HepG2 (cell line): Measurements from ENCODE around the gene HPS1. TPM values are rescaled to one million over a fixed set of nuclear protein-coding genes. Genes with fewer than 3 reads are reported as not detected.

Source experiments
- ATAC-seq: fragments of 200-7000 bp; cut with Tn5 transposase; 3 replicates; pipeline ENCODE4 v1.9.1; 2020; ENCODE audit warnings: mild to moderate bottlenecking, moderate library complexity
- Bru-seq: library from RNA; stranded (reverse); fragments of 400-500 nt; gene quantifications from one replicate; lab custom pipeline; 2021; lab: Mats Ljungman, UMichigan
- BruChase-seq, 2 experiments: library from RNA; stranded (reverse); fragments of 400-500 nt; gene quantifications; one replicate each; lab custom pipeline; 2021; lab: Mats Ljungman, UMichigan
- BruUV-seq: library from RNA; stranded (reverse); fragments of 400-500 nt; replicated peaks from 2 replicates; lab custom pipeline; 2021; lab: Mats Ljungman, UMichigan
- CTCF ChIA-PET: fragments of 300-600 bp; formaldehyde crosslinking; extraction: SDS; loops from one replicate; lab custom pipeline; 2021; ENCODE audit warnings: low total read pairs, inconsistent platforms, low intra/inter-chr PET ratio; lab: Yijun Ruan, JAX
- POLR2A ChIA-PET: fragments of 350-600 bp; sonication (Branson Sonifier 250); formaldehyde crosslinking; loops from one replicate; lab custom pipeline; 2020; ENCODE audit warnings: antibody characterized with exemption, inconsistent platforms; lab: Yijun Ruan, JAX
- DNase-seq: peaks from one replicate; pipeline ENCODE4 v3.0.0-alpha.2; 2015; ENCODE audit warnings: low spot score
- FAIRE-seq: peaks from 3 replicates; lab custom pipeline; 2011; peaks lifted over from hg19 to GRCh38; lab: Jason Lieb, UNC
- H2AFZ ChIP-seq: one replicate; pipeline ENCODE4 v1.6.1; 2011; ENCODE audit warnings: low read length, inconsistent platforms
- H3K27ac ChIP-seq: fragments of 300-600 bp; 3 replicates; pipeline ENCODE4 v1.8.0; 2011; ENCODE audit warnings: mixed run types, mild to moderate bottlenecking, mixed read lengths, low read length, inconsistent platforms; ENCODE audit not compliant: insufficient read depth; ENCODE audit errors: extremely low read length
- H3K27me3 ChIP-seq, 2 experiments: fragments of 200-600 bp in 1 of 2; 2 replicates in 1 of 2; 3 replicates in 1 of 2; pipeline versions ENCODE4 v1.6.0 to v1.8.0; 2011; ENCODE audit warnings: low read length in 2 of 2, mild to moderate bottlenecking in 2 of 2, moderate library complexity in 2 of 2, inconsistent platforms in 1 of 2; ENCODE audit not compliant: insufficient read depth in 2 of 2, control insufficient read depth in 1 of 2
- H3K36me3 ChIP-seq, 2 experiments: fragments of 200-600 bp in 1 of 2; replicated peaks in 1 of 2; 2 replicates in 1 of 2; 3 replicates in 1 of 2; pipeline versions ENCODE4 v1.5.1 to v1.8.0; 2011; ENCODE audit warnings: low read length in 2 of 2, inconsistent platforms in 1 of 2; ENCODE audit not compliant: insufficient read depth in 2 of 2, control insufficient read depth in 1 of 2
- H3K4me1 ChIP-seq: 2 replicates; pipeline ENCODE4 v1.5.1; 2012; ENCODE audit warnings: low read length, inconsistent platforms; ENCODE audit not compliant: insufficient read depth
- H3K4me2 ChIP-seq: 2 replicates; pipeline ENCODE4 v1.6.0; 2011; ENCODE audit warnings: low read depth, low read length, inconsistent platforms
- H3K4me3 ChIP-seq, 3 experiments: fragments of 200-600 bp in 1 of 3; sonication (generic), shearing (Covaris generic) in 1 of 3; replicated peaks in 1 of 3; 2 replicates each; pipeline ENCODE4 v1.5.1; 2011 to 2016; ENCODE audit warnings: low read length in 3 of 3, inconsistent platforms in 2 of 3, low read depth in 2 of 3, mild to moderate bottlenecking in 2 of 3, control low read depth in 1 of 3, mixed read lengths in 1 of 3; ENCODE audit not compliant: insufficient read depth in 1 of 3
- H3K79me2 ChIP-seq: one replicate; pipeline ENCODE4 v1.6.1; 2011; ENCODE audit warnings: low read length, inconsistent platforms; ENCODE audit not compliant: insufficient read depth
- H3K9ac ChIP-seq: 2 replicates; pipeline ENCODE4 v1.6.0; 2011; ENCODE audit warnings: mild to moderate bottlenecking, low read depth, low read length, inconsistent platforms; ENCODE audit not compliant: insufficient read depth
- H3K9me3 ChIP-seq: 2 replicates; pipeline ENCODE4 v1.5.1; 2012; ENCODE audit warnings: mild to moderate bottlenecking, low read length
- H4K20me1 ChIP-seq: 2 replicates; pipeline ENCODE4 v1.6.0; 2011; ENCODE audit warnings: inconsistent platforms, mild to moderate bottlenecking, low read length, moderate library complexity; ENCODE audit not compliant: insufficient read depth
- EED ChIP-seq: sonication (generic); formaldehyde crosslinking; IDR thresholded peaks from 2 replicates; pipeline ENCODE4 v1.5.0; 2020; ENCODE audit warnings: mild to moderate bottlenecking, missing genetic modification reagents
- GRHL1 ChIP-seq: sonication (generic); formaldehyde crosslinking; conservative IDR thresholded peaks from 2 replicates; pipeline ENCODE4 v1.8.0; 2022; ENCODE audit warnings: missing genetic modification reagents
- HES4 ChIP-seq: sonication (generic); formaldehyde crosslinking; IDR thresholded peaks from 2 replicates; pipeline ENCODE4 v1.9.0; 2021; ENCODE audit warnings: mild to moderate bottlenecking, missing genetic modification reagents, borderline replicate concordance
- IRF2 ChIP-seq: IDR thresholded peaks from 2 replicates; pipeline ENCODE4 v1.6.1; 2018; ENCODE audit warnings: missing genetic modification reagents, missing compliant biosample characterization
- MEIS1 ChIP-seq: sonication (generic); formaldehyde crosslinking; IDR thresholded peaks from 2 replicates; pipeline ENCODE4 v1.9.0; 2021; ENCODE audit warnings: mild to moderate bottlenecking, missing genetic modification reagents, moderate library complexity, borderline replicate concordance
- NFE2L1 ChIP-seq: sonication (generic); formaldehyde crosslinking; IDR thresholded peaks from 2 replicates; pipeline ENCODE4 v1.4.0; 2020; ENCODE audit warnings: missing genetic modification reagents, mild to moderate bottlenecking, borderline replicate concordance
- NFIB ChIP-seq: sonication (generic); formaldehyde crosslinking; IDR thresholded peaks from 2 replicates; pipeline ENCODE4 v1.9.0; 2021; ENCODE audit warnings: missing genetic modification reagents, mild to moderate bottlenecking, borderline replicate concordance
- SNAPC2 ChIP-seq: sonication (generic); formaldehyde crosslinking; IDR thresholded peaks from 2 replicates; pipeline ENCODE4 v1.8.1; 2022; ENCODE audit warnings: mild to moderate bottlenecking, missing genetic modification reagents
- TARDBP ChIP-seq: sonication (generic); formaldehyde crosslinking; IDR thresholded peaks from 2 replicates; pipeline ENCODE4 v1.8.0; 2022; ENCODE audit warnings: mild to moderate bottlenecking, missing genetic modification reagents
- ZNF337 ChIP-seq: sonication (generic); formaldehyde crosslinking; IDR thresholded peaks from 2 replicates; pipeline ENCODE4 v1.5.1; 2020; ENCODE audit warnings: missing genetic modification reagents, low read depth, mild to moderate bottlenecking, borderline replicate concordance
- ZNF558 ChIP-seq: sonication (generic); formaldehyde crosslinking; IDR thresholded peaks from 2 replicates; pipeline ENCODE4 v1.9.0; 2022; ENCODE audit warnings: mild to moderate bottlenecking, missing genetic modification reagents, borderline replicate concordance
- ZNF776 ChIP-seq: sonication (generic); formaldehyde crosslinking; IDR thresholded peaks from 2 replicates; pipeline ENCODE4 v1.4.0; 2020; ENCODE audit warnings: mild to moderate bottlenecking, missing genetic modification reagents
- ZSCAN25 ChIP-seq: sonication (generic); formaldehyde crosslinking; IDR thresholded peaks from 2 replicates; pipeline ENCODE4 v1.8.0; 2022; ENCODE audit warnings: mild to moderate bottlenecking, missing genetic modification reagents
- WGBS: methylation state at CpG from one replicate; pipeline ENCODE4 v1.1.6; 2017; ENCODE audit warnings: low lambda C conversion rate; 5-methylcytosine and 5-hydroxymethylcytosine counted together
- in situ Hi-C: cut with HindIII; loops from 2 replicates; pipeline ENCODE4 v1.10.0; 2017; ENCODE audit warnings: low pct_unique_long_range_greater_than_20kb; ENCODE audit not compliant: extremely low pct_ligation_motif_present
- intact Hi-C: fragments of 100-400 bp; cut with micrococcal nuclease; formaldehyde crosslinking; loops from one replicate; pipeline ENCODE4 v1.10.0; 2022; ENCODE audit not compliant: unreplicated experiment
- long read RNA-seq, 2 experiments: library from RNA in 1 of 2; library from polyadenylated mRNA in 1 of 2; stranded (forward) in 1 of 2; unstranded in 1 of 2; transcript quantifications; one replicate each; pipeline ENCODE4 v2.0.0, GENCODE V29; 2019 to 2022
- polyA minus RNA-seq, 3 experiments: library from RNA; depleted of rRNA, polyadenylated mRNA; stranded (reverse); fragments of >200 nt; gene quantifications; 2 replicates each; pipeline ENCODE4 v1.2.3, GENCODE V29; 2011; ENCODE audit warnings: low replicate concordance in 1 of 3
- polyA plus RNA-seq, 8 experiments: library from polyadenylated mRNA; depleted of rRNA in 3 of 8; stranded (reverse) in 7 of 8; unstranded in 1 of 8; fragments of >200 nt; fragmentation: Illumina TruSeq in 4 of 8; extraction: Trizol in 4 of 8; gene quantifications; 2 replicates each; pipeline versions ENCODE4 v1.2.1 to v1.2.3, GENCODE V29; 2011 to 2016; ENCODE audit warnings: low read depth in 4 of 8, missing spikeins in 1 of 8, mixed read lengths in 1 of 8; ENCODE audit not compliant: insufficient read depth in 1 of 8
- total RNA-seq, 5 experiments: library from RNA; depleted of rRNA; stranded (reverse); fragments of >200 nt; fragmentation: Illumina TruSeq; extraction: Trizol; gene quantifications; 2 replicates each; pipeline ENCODE4 v1.2.3, GENCODE V29; 2016; ENCODE audit warnings: low read depth in 1 of 5

HPS1 gene
- total RNA-seq (2016; rRNA removed; fragmentation: Illumina TruSeq; extraction: Trizol) (20.7 and 25.8 TPM in 2 replicates), polyA plus RNA-seq (2011; rRNA removed) (24.6 and 33.7 TPM in 2 replicates), polyA minus RNA-seq (2011; rRNA and poly(A)+ RNA removed; ENCODE audit: low replicate concordance) (35.4 and 47.2 TPM in 2 replicates), Bru-seq, nascent RNA (percentile 76 among the genes with signal in this experiment), BruChase-seq, experiment 1, labeled RNA remaining after a 6-hour chase (percentile 69 among the genes with signal in this experiment), BruChase-seq, experiment 2, labeled RNA remaining after a 2-hour chase (percentile 73 among the genes with signal in this experiment)
- total RNA-seq (2016; cell fraction: cytosol; rRNA removed; fragmentation: Illumina TruSeq; extraction: Trizol; ENCODE audit: low read depth): 50.6 and 58.2 TPM in 2 replicates
- 14.1 and 23.6 TPM in 2 replicates for total RNA-seq (2016; cell fraction: insoluble cytoplasmic fraction; rRNA removed; fragmentation: Illumina TruSeq; extraction: Trizol)
- total RNA-seq (2016; cell fraction: membrane; rRNA removed; fragmentation: Illumina TruSeq; extraction: Trizol): 56.4 and 66.7 TPM in 2 replicates
- 19.0 and 25.7 TPM in 2 replicates for total RNA-seq (2016; cell fraction: nucleus; rRNA removed; fragmentation: Illumina TruSeq; extraction: Trizol)
- polyA plus RNA-seq (2011; cell fraction: cytosol; rRNA removed): 18.0 and 21.8 TPM in 2 replicates
- 108 and 120 TPM in 2 replicates for polyA plus RNA-seq (2011; cell fraction: nucleus; rRNA removed)
- polyA plus RNA-seq (2012): 16.9 and 22.7 TPM in 2 replicates
- 68.9 and 83.5 TPM in 2 replicates for polyA plus RNA-seq (2016; cell fraction: cytosol; fragmentation: Illumina TruSeq; extraction: Trizol; ENCODE audit: low read depth)
- polyA plus RNA-seq (2016; cell fraction: insoluble cytoplasmic fraction; fragmentation: Illumina TruSeq; extraction: Trizol; ENCODE audit: low read depth): 19.4 and 23.0 TPM in 2 replicates
- polyA plus RNA-seq (2016; cell fraction: membrane; fragmentation: Illumina TruSeq; extraction: Trizol; ENCODE audit: low read depth): 63.1 and 73.8 TPM in 2 replicates
- 43.6 and 45.7 TPM in 2 replicates for polyA plus RNA-seq (2016; cell fraction: nucleus; fragmentation: Illumina TruSeq; extraction: Trizol; ENCODE audit: insufficient read depth, low read depth)
- polyA minus RNA-seq (2011; cell fraction: cytosol; rRNA and poly(A)+ RNA removed): 12.4 and 14.5 TPM in 2 replicates
- polyA minus RNA-seq (2011; cell fraction: nucleus; rRNA and poly(A)+ RNA removed): 45.1 and 49.1 TPM in 2 replicates
- long read RNA-seq, experiment 1, transcript HPS1-202 (10 exons, 1,580 nt): minor isoform, 6 of 54 reads
- long read RNA-seq, experiment 1, transcript HPS1-207 (4 exons, 922 nt): major isoform, 11 of 54 reads
- long read RNA-seq, experiment 1, transcript HPS1-201 (20 exons, 3,703 nt): minor isoform, 6 of 54 reads
- long read RNA-seq, experiment 1, partial matches to known transcripts: 6 of 54 reads
- long read RNA-seq, experiment 1, other reads (novel, unspliced or antisense): 25 of 54 reads
- long read RNA-seq, experiment 2, partial matches to known transcripts: 31 of 86 reads
- long read RNA-seq, experiment 2, other reads (novel, unspliced or antisense): 47 of 86 reads

- ChIA-PET CTCF (no interaction called here), POLR2A (interaction anchor here (1.5 kb wide), 1 partner anchor 14 kb away, joined by 5 read pairs; no protein-coding TSS in a partner anchor)
- Histone ChIP-seq H3K79me2 (peaks cover 3% of the 10 kb centered on the region), H3K4me2 (peak within 1 kb of the TSS; percentile 97), H2AFZ (peak within 1 kb of the TSS; percentile 97), H3K9me3 (no peaks in the 10 kb centered on the region), H3K4me1 (peaks cover 24% of the 10 kb centered on the region), H3K27me3 (no peaks in the 10 kb centered on the region), H3K4me3 (peak within 1 kb of the TSS; percentile 80 to 93 (median 86)), H3K27ac (peak within 1 kb of the TSS; percentile 72), H4K20me1 (no peaks in the 10 kb centered on the region), H3K36me3 (peaks cover 3 to 29% of the 10 kb centered on the region in 2 experiments), H3K9ac (peak within 1 kb of the TSS; percentile 87)
- in situ Hi-C loops: no loop called here
- DNase-seq: peak; percentile 27
- no peak for FAIRE-seq
- intact Hi-C loops: no loop called here
- 0% methylated on average over 3 of the region's 47 CpGs for WGBS
- ATAC-seq: peak; percentile 92
- no TSS peak for BruUV-seq
- TF ChIP-seq ZSCAN25: no peak
- TF ChIP-seq TARDBP: 0 out of 2 replicates have a peak, but pooled peaks have one; percentile 41
- no peak for TF ChIP-seq GRHL1 (CRISPR knock-in tag)
- no peak for TF ChIP-seq SNAPC2
- TF ChIP-seq EED (CRISPR knock-in tag): 0 out of 2 replicates have a peak, but pooled peaks have one; percentile 61
- no peak for TF ChIP-seq NFIB (CRISPR knock-in tag)
- TF ChIP-seq ZNF337 (CRISPR knock-in tag): no peak
- TF ChIP-seq ZNF776: peak; percentile 63; the same call in 1 of the 2 replicates
- TF ChIP-seq ZNF558 (CRISPR knock-in tag): no peak
- TF ChIP-seq HES4 (CRISPR knock-in tag): no peak
- no peak for TF ChIP-seq IRF2
- no peak for TF ChIP-seq MEIS1 (CRISPR knock-in tag)
- TF ChIP-seq NFE2L1 (CRISPR knock-in tag): no peak
Observed at GRCh38 chr10:98446661-98447221, at the start of gene HPS1. HPS1 (minus strand) TSS chr10:98446935; CDS start chr10:98443240, 3,695 bp downstream.
